Left renal pelvis (tissue), 4 donors: Measurements from ENCODE around the gene PPP2R5C. TPM values are rescaled to one million over a fixed set of nuclear protein-coding genes. Genes with fewer than 3 reads are reported as not detected.
"Not testable (repeated sequence)": the region's sequence is repeated elsewhere in the genome, so short reads cannot be mapped to it uniquely, and the experiment has no call there.

Source experiments
- DNase-seq, 4 donors: peaks; one replicate each; pipeline ENCODE4 v3.0.0-alpha.2; 2013; ENCODE audit warnings: low read depth in 4 of 4, low spot score in 3 of 4
- polyA plus RNA-seq, 4 donors: library from polyadenylated mRNA; unstranded; fragments of 120-200 nt; gene quantifications; one replicate each; pipeline ENCODE4 v1.2.1, GENCODE V29; 2013; ENCODE audit not compliant: insufficient read length in 4 of 4

Gene PPP2R5C
- 100 to 1,000 TPM in 3 of 4 donors, 10 to 100 TPM in 1; 95.6 to 121 (median 106) TPM for polyA plus RNA-seq

- DNase-seq, result peak; percentile 67 to 79 (median 73)
These were observed at the start of gene PPP2R5C for GRCh38 chr14:101761032-101761880. TSS of gene PPP2R5C (plus strand) at chr14:101761709. CDS start at chr14:101761894, 185 bp downstream.

- not testable (repeated sequence) for DNase-seq
These were observed 49.7 kb upstream of the PPP2R5C start for GRCh38 chr14:101711857-101712233.

- DNase-seq, result not testable (repeated sequence)
These were observed 49.2 kb upstream of the PPP2R5C start for GRCh38 chr14:101712341-101712740.

DNA sequence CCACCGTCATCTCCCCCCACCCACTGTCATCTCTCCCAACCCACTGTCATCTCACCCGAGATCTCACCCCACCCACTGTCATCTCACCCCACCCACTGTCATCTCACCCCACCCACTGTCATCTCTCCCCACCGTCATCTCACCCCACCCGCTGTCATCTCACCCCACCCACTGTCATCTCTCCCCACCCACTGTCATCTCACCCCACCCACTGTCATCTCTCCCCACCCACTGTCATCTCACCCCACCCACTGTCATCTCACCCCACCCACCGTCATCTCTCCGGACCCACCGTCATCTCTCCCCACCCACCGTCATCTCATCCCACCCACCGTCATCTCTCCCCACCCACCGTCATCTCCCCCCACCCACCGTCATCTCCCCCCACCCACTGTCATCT, 48.4 kb upstream of the PPP2R5C start:
- not testable (repeated sequence) for DNase-seq

- DNase-seq, result no peak
These were observed 47.7 kb upstream of the PPP2R5C start for GRCh38 chr14:101713621-101714349.

DNA sequence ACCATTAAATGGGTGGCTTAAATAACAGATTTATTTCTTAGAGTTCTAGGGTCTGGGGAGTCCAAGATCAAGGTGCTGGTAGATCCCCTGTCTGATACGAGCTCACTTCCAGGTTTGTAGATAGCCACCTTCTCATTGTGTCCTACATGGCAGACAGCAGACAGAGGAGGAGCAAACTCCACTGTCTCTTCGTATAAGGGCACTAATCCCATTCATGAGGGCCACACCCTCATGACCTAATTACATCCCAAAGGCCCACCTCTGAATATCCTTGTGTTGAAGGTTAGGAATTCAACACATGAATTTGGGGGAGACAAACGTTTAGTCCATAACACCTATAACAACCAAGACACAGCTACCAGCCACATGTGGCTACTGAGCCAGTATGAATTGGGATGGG, 47.1 kb upstream of the PPP2R5C start:
- no peak for DNase-seq

GRCh38 chr14:101715210-101716076, 46.1 kb upstream of the PPP2R5C start:
- DNase-seq, result no peak

DNA sequence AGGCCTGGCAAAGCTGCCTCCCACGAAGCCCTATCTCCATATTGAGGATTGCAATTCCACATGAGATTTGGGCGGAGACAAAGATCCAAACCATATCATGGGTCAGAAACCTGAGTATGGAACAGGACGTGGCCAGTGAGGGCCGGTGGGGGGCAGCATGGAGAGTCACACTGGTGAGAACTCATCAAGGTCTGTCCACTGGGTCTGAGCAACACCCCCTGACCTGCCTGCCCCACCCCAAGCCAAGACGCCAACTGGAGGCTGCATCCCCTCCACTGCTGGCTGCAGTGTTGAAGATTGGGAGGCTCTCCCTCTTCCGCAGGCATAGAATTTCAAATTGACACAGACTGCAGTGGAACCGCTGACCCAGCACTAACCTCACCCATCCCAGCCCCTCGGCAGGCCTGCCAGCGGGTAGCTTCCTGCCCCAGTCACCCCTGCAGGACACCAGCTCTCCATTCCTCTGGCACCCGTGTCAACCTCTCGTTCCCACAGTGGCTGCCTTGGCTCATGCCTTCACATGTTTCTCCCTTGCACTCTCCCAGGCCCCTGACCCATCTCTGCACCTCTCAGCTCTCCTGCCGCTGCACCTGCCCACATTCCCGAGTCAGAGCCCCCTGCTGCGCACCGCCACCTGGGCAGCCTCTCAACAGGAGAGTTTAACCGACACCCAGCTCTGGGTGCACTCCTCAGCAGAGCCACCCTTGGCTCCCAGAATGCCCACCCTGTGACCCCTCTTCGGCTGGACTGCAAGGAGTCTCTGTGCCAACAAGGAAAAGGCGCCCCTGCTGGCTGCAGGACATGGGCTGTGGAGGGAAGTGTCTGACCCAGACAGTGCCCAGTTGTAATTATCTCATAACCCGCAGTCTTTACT, 45.2 kb upstream of the PPP2R5C start:
- DNase-seq, result no peak

DNA sequence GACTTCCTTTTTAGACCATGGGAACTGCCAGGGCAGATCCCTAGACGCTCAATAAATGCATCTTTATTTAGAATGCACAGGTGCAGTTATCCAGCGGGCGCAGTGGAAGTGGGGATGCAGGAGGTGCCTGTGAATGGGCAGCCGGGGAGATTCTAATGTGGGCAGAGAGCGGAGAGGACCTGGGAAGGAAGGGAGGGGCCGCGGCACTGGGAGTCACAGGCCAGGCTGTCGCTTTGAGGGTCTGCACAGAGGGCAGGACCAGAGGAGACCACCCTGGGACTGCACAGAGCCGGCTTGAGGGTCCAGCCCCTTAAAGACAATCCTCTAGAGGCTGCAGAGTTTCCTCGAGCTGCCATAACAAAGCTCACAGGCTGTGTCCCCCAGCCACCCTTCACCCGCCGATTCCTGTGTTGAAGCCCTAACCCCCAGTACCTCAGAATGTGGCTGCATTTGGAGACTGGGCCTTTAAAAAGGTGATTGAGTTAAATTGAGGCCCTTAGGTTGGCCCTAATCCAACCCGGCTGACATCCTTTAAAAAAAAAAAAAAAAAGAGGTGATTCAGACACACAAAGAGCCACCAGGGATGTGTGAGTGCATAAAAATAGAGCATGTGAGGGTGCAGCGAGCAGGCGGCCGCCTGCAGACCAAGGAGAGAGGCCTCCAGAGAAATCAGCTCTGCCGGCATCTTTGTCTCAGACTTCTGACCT, 44.4 kb upstream of the PPP2R5C start:
- no peak for DNase-seq

DNA sequence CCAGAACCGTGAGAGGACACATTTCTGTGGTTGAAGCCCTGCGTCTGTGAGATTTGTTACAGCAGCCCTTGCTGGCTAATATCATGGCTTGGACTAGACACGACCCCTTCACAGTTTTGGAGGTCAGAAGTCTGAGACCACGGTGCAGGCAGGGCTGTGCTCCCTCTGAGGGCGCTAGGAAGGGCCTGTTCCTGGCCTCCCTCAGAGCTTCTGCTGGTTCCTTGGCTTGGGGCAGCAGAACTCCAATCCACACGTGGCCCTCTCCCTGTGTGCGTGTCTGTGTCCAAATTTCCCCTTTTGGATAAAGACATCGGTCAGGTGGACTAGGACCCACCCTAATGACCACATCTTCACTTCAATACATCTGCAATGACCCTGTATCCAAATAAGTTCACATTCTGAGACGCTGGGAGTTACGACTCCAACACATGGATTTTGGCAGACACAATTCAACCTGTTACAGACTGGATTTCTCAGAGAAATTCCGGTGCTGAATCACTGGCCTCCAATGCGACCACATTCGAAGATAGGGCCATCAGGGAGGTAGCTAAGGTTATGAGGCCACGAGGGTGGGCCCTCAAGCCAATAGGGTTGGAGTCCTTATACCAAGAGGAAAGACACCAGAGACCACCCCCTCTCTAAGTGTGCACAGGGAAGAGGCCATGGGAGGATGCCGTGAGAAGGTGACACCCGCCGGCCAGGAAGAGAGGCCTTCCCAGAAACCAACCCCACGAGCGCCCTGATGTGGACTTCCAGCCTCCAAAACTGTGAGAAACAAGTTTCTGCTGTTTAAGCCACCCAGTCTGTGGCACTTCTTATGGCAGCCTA, 43.6 kb upstream of the PPP2R5C start:
- no peak for DNase-seq

GRCh38 chr14:101719045-101719645, 42.4 kb upstream of the PPP2R5C start:
- no peak for DNase-seq

- no peak for DNase-seq
These were observed 41.8 kb upstream of the PPP2R5C start for GRCh38 chr14:101719708-101720107.

DNA sequence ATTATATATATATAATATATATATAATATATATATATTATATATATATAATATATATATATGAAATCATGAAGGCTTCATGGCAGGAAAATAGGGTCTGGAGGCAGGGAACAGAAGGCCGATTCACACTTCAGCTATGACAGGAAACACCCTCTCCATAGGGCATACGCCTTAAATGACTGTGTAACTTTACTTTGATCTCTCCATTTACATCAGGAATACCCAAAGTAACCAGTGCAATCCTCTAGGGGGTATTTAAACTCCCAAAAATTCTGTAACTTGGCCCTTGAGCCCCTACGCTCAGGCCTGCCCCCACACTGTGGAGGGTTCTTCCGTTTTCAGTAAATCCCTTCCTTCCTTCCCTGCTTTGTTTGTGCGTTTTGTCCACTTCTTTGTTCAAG, 40.4 kb upstream of the PPP2R5C start:
- DNase-seq, result no peak

DNA sequence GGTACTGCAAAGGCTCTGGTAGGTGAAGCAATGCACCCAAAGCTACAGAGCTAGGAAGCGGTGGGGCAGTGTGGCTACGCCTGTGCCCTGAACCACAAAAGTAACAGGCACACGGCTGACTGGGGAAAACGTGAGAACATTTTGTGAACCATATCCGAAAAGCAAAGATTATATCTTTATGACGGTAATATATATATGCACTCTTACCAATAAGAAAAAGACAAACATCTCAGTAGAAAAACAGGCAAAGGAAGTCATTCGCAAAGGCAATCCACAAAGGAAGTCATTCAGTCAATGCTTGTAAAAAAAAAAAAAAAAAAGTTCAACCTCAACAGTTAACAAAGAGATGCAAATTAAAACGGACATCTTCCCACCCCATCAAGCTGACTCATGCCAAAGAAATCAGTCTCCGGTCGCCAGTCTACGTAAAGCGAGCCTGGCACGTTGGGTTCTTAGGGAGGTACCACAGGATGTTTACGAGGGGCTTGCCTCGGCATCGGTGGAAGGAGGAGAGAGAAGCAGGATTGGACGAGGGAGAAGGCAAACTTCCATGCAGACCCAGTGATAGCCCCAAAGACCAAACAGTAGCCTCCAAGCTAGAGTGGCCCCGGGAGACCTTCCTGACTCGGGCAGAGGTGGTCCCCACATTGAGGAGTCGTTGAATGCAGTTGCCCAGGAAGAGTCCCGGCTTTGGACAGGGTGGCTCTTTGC, 39.4 kb upstream of the PPP2R5C start:
- DNase-seq, result no peak

GRCh38 chr14:101723061-101723595, 38.4 kb upstream of the PPP2R5C start:
- DNase-seq, result no peak

- not testable (repeated sequence) for DNase-seq
These were observed 35.9 kb upstream of the PPP2R5C start for GRCh38 chr14:101725652-101726051.
